Stomach (tissue), 9 donors: ENCODE data around the gene ACVR1C. TPM values are rescaled to one million over a fixed set of nuclear protein-coding genes. Genes with fewer than 3 reads are reported as not detected.

Experiments used
- DNase-seq, 2 donors: peaks; one replicate each; pipeline versions ENCODE4 v3.0.0 to v3.0.0-alpha.2; 2013 to 2019
- H3K27ac ChIP-seq, 5 donors: fragments of 200-600 bp in 4 of 5; sonication (generic) in 4 of 5; one replicate each; pipeline ENCODE4 v1.5.1; 2013 to 2019; ENCODE audit warnings: mild to moderate bottlenecking in 1 of 5, moderate library complexity in 1 of 5
- H3K27me3 ChIP-seq, 3 donors: fragments of 200-600 bp; sonication (generic); one replicate each; pipeline ENCODE4 v1.5.1; 2017 to 2019; ENCODE audit warnings: mixed run types in 1 of 3
- H3K36me3 ChIP-seq, 4 donors: fragments of 200-600 bp; sonication (generic); 1 replicate in 3 of 4; 2 replicates in 1 of 4; pipeline ENCODE4 v1.5.1; 2016 to 2019
- H3K4me1 ChIP-seq, 4 donors: fragments of 200-600 bp; sonication (generic); one replicate each; pipeline ENCODE4 v1.5.1; 2016 to 2019
- H3K4me3 ChIP-seq, 4 donors: fragments of 200-600 bp; sonication (generic) in 3 of 4; one replicate each; pipeline ENCODE4 v1.5.1; 2016 to 2019; ENCODE audit warnings: mild to moderate bottlenecking in 1 of 4
- H3K9me3 ChIP-seq, 4 donors: fragments of 200-600 bp; sonication (generic); one replicate each; pipeline ENCODE4 v1.5.1; 2016 to 2019
- CTCF ChIP-seq, 7 experiments: fragments of 450-650 bp in 4 of 7; fragments of 200-600 bp in 3 of 7; sonication (generic) in 3 of 7; IDR thresholded peaks; one replicate each; pipeline ENCODE4 v1.5.1; 2016 to 2019; ENCODE audit warnings: antibody characterized with exemption in 7 of 7, control low read depth in 2 of 7, mild to moderate bottlenecking in 1 of 7
- EP300 ChIP-seq: sonication (generic); formaldehyde crosslinking; IDR thresholded peaks from one replicate; pipeline ENCODE4 v1.6.1; 2017; ENCODE audit warnings: antibody characterized with exemption
- POLR2A ChIP-seq, 4 donors: fragments of 450-650 bp; IDR thresholded peaks; one replicate each; pipeline ENCODE4 v1.6.1; 2016; ENCODE audit warnings: antibody characterized with exemption in 4 of 4, control low read depth in 2 of 4, mild to moderate bottlenecking in 1 of 4, moderate library complexity in 1 of 4
- POLR2AphosphoS5 ChIP-seq, 3 donors: sonication (generic); formaldehyde crosslinking; IDR thresholded peaks; one replicate each; pipeline ENCODE4 v1.6.1; 2016; ENCODE audit warnings: antibody characterized with exemption in 3 of 3
- WGBS, 5 donors: extraction: QIAGEN DNeasy Blood & Tissue Kit in 3 of 5; methylation state at CpG; one replicate each; pipeline versions ENCODE4 v1.1.5 to v1.1.7; 2013 to 2018; 5-methylcytosine and 5-hydroxymethylcytosine counted together
- intact Hi-C: fragments of 100-400 bp; cut with DNase I; formaldehyde crosslinking; loops from one replicate; pipeline ENCODE4 v1.15.1; 2023; ENCODE audit warnings: low total_unique reads
- polyA plus RNA-seq, 3 donors: library from polyadenylated mRNA; stranded (reverse); fragments of 200-250 nt; gene quantifications; one replicate each; pipeline ENCODE4 v1.2.3, GENCODE V29; 2013
- total RNA-seq, 5 donors: library from RNA; depleted of rRNA; stranded (reverse); fragments of >200 nt; gene quantifications; one replicate each; pipeline versions ENCODE4 v1.1.0 to v1.2.3, GENCODE V29; 2014 to 2016
- donor health status: healthy with polysubstance abuse.
- donor health status: Bipolar disorder and iron deficiency.
- donor health status: healthy.

The ACVR1C gene
- total and polyA plus RNA-seq, 8 donors: under 0.01 to 8.4 (median 0.61) TPM; not detected in 1

- WGBS, 5 donors: 70 to 84% (median 73%) methylated on average over 4 of the region's 4 CpGs
- intact Hi-C loops: no loop called here
These were observed 33.1 kb upstream of the ACVR1C start for GRCh38 chr2:157661776-157662175.

GRCh38 chr2:157657858-157658257 is 29.2 kb upstream of the ACVR1C start:
- Histone ChIP-seq H3K4me3 (no peak overlapping the region), H3K27ac (no peak overlapping the region), H3K36me3 (no peaks in the 10 kb centered on the region), H3K9me3 (no peaks in the 10 kb centered on the region), H3K4me1 (no peaks in the 10 kb centered on the region), H3K27me3 (no peaks in the 10 kb centered on the region)
- intact Hi-C loops: no loop called here
- no peak for TF ChIP-seq POLR2A (IDR thresholded peaks at IDR 0.05)
- no peak for TF ChIP-seq POLR2AphosphoS5 (IDR thresholded peaks at IDR 0.05)
- TF ChIP-seq EP300: no peak
- no peak for TF ChIP-seq CTCF (IDR thresholded peaks at IDR 0.05)
- 84 to 90% (median 86%) methylated on average over 1 of the region's 1 CpG for WGBS, 5 donors
- no peak for DNase-seq

More at GRCh38 chr2:157661776-157662175, 33.1 kb upstream of the ACVR1C start:
- Histone ChIP-seq H3K27me3 (no peaks in the 10 kb centered on the region), H3K9me3 (no peaks in the 10 kb centered on the region), H3K4me1 (no peaks in the 10 kb centered on the region), H3K36me3 (no peaks in the 10 kb centered on the region), H3K4me3 (no peak overlapping the region), H3K27ac (no peak overlapping the region)
- DNase-seq: no peak
- TF ChIP-seq CTCF (IDR thresholded peaks at IDR 0.05): no peak
- no peak for TF ChIP-seq POLR2A (IDR thresholded peaks at IDR 0.05)
- TF ChIP-seq POLR2AphosphoS5 (IDR thresholded peaks at IDR 0.05): no peak
- no peak for TF ChIP-seq EP300

- intact Hi-C loops: no loop called here
- TF ChIP-seq POLR2AphosphoS5 (IDR thresholded peaks at IDR 0.05) (no peak), POLR2A (IDR thresholded peaks at IDR 0.05) (no peak), CTCF (IDR thresholded peaks at IDR 0.05) (no peak), EP300 (no peak)
- WGBS, 5 donors: 82 to 96% (median 89%) methylated on average over 4 of the region's 4 CpGs
These were observed 28.4 kb upstream of the ACVR1C start for GRCh38 chr2:157657101-157657500.

GRCh38 chr2:157644776-157645175 is 16.1 kb upstream of the ACVR1C start:
- Histone ChIP-seq H3K4me1 (no peaks in the 10 kb centered on the region), H3K27me3 (no peaks in the 10 kb centered on the region), H3K36me3 (no peaks in the 10 kb centered on the region), H3K27ac (no peak overlapping the region), H3K4me3 (no peak overlapping the region), H3K9me3 (no peaks in the 10 kb centered on the region)
- DNase-seq: no peak
- intact Hi-C loops: no loop called here
- no peak for TF ChIP-seq POLR2AphosphoS5 (IDR thresholded peaks at IDR 0.05)
- TF ChIP-seq POLR2A (IDR thresholded peaks at IDR 0.05): no peak
- TF ChIP-seq CTCF (IDR thresholded peaks at IDR 0.05): no peak
- TF ChIP-seq EP300: no peak

More at GRCh38 chr2:157657101-157657500, 28.4 kb upstream of the ACVR1C start:
- H3K4me1 ChIP-seq: no peaks in the 10 kb centered on the region
- no peaks in the 10 kb centered on the region for H3K27me3 ChIP-seq
- no peak for DNase-seq
- H3K36me3 ChIP-seq: no peaks in the 10 kb centered on the region
- no peak overlapping the region for H3K27ac ChIP-seq
- no peak overlapping the region for H3K4me3 ChIP-seq
- no peaks in the 10 kb centered on the region for H3K9me3 ChIP-seq
